Endothelial cell of umbilical vein (primary cell): ENCODE results near the gene NEDD9. TPM values are rescaled to one million over a fixed set of nuclear protein-coding genes. Genes with fewer than 3 reads are reported as not detected.

Experiments used
- BruUV-seq: library from RNA; stranded (reverse); fragments of 400-500 nt; replicated peaks from 2 replicates; lab custom pipeline; 2021; lab: Mats Ljungman, UMichigan
- CTCF ChIA-PET: fragments of 300-600, 350-600 bp; sonication (Branson Sonifier 250); formaldehyde crosslinking; loops from one replicate; lab custom pipeline; 2021; ENCODE audit warnings: antibody characterized with exemption, inconsistent platforms; lab: Charles Lee
- POLR2A ChIA-PET: fragments of 300-600, 350-600 bp; sonication (Branson Sonifier 250); formaldehyde crosslinking; loops from one replicate; lab custom pipeline; 2021; ENCODE audit warnings: antibody characterized with exemption, inconsistent platforms; lab: Charles Lee
- DNase-seq: peaks from one replicate; pipeline ENCODE4 v3.0.0-alpha.2; 2011; ENCODE audit warnings: low read depth, low spot score
- FAIRE-seq: peaks from 2 replicates; lab custom pipeline; 2011; peaks lifted over from hg19 to GRCh38; lab: Jason Lieb, UNC
- H2AFZ ChIP-seq: 2 replicates; pipeline ENCODE4 v1.6.0; 2012; ENCODE audit warnings: low read depth, low read length, control low read depth, inconsistent platforms
- H3K27ac ChIP-seq: 2 replicates; pipeline ENCODE4 v1.5.1; 2011; ENCODE audit warnings: low read depth, mild to moderate bottlenecking, control low read depth, low read length, moderate library complexity; ENCODE audit not compliant: insufficient read depth
- H3K27me3 ChIP-seq, 2 experiments: 2 replicates each; pipeline versions ENCODE4 v1.6.0 to v1.6.1; 2011; ENCODE audit warnings: low read length in 2 of 2, mixed read lengths in 1 of 2; ENCODE audit not compliant: control insufficient read depth in 2 of 2, insufficient read depth in 2 of 2
- H3K36me3 ChIP-seq, 2 experiments: 2 replicates in 1 of 2; 3 replicates in 1 of 2; pipeline ENCODE4 v1.5.1; 2011; ENCODE audit warnings: low read length in 2 of 2, mild to moderate bottlenecking in 1 of 2, moderate library complexity in 1 of 2; ENCODE audit not compliant: control insufficient read depth in 2 of 2, insufficient read depth in 2 of 2; ENCODE audit errors: extremely low read depth in 1 of 2
- H3K4me1 ChIP-seq: 3 replicates; pipeline ENCODE4 v1.5.1; 2011; ENCODE audit warnings: mild to moderate bottlenecking, low read length; ENCODE audit not compliant: control insufficient read depth, insufficient read depth; ENCODE audit errors: extremely low read depth
- H3K4me2 ChIP-seq: 2 replicates; pipeline ENCODE4 v1.6.1; 2011; ENCODE audit warnings: low read length, control low read depth, mixed read lengths; ENCODE audit not compliant: insufficient read depth
- H3K4me3 ChIP-seq, 3 experiments: fragments of 200-600 bp in 1 of 3; sonication (generic), shearing (Covaris generic) in 1 of 3; replicated peaks in 1 of 3; 2 replicates each; pipeline ENCODE4 v1.5.1; 2011 to 2016; ENCODE audit warnings: control low read depth in 3 of 3, low read length in 3 of 3, mild to moderate bottlenecking in 2 of 3, inconsistent platforms in 1 of 3, low read depth in 1 of 3, moderate library complexity in 1 of 3; ENCODE audit not compliant: insufficient read depth in 1 of 3
- H3K79me2 ChIP-seq: 2 replicates; pipeline ENCODE4 v1.6.0; 2012; ENCODE audit warnings: low read length, inconsistent platforms; ENCODE audit not compliant: control insufficient read depth, insufficient read depth
- H3K9ac ChIP-seq: replicated peaks from 2 replicates; pipeline ENCODE3; 2011; ENCODE audit warnings: low read length, control low read depth; ENCODE audit not compliant: insufficient read depth; ENCODE audit errors: extremely low read depth
- H3K9me1 ChIP-seq: replicated peaks from 3 replicates; pipeline ENCODE4 v1.6.0; 2011; ENCODE audit warnings: mild to moderate bottlenecking, low read length; ENCODE audit not compliant: control insufficient read depth, insufficient read depth; ENCODE audit errors: extremely low read depth
- H3K9me3 ChIP-seq: replicated peaks from 2 replicates; pipeline ENCODE4 v1.5.1; 2012; ENCODE audit warnings: low read length, inconsistent platforms; ENCODE audit not compliant: control insufficient read depth, insufficient read depth
- H4K20me1 ChIP-seq: replicated peaks from 2 replicates; pipeline ENCODE3; 2011; ENCODE audit warnings: mild to moderate bottlenecking, low read length; ENCODE audit not compliant: control insufficient read depth, insufficient read depth; ENCODE audit errors: extremely low read depth
- CTCF ChIP-seq, 2 donors: IDR thresholded peaks; 1 replicate in 1 of 2; 2 replicates in 1 of 2; pipeline ENCODE4 v1.5.1; 2011; ENCODE audit warnings: low read length in 2 of 2, mild to moderate bottlenecking in 2 of 2, moderate library complexity in 2 of 2, control low read depth in 1 of 2, inconsistent platforms in 1 of 2, low read depth in 1 of 2; ENCODE audit not compliant: insufficient read depth in 1 of 2; ENCODE audit errors: extremely low read depth in 1 of 2
- EZH2 ChIP-seq: IDR thresholded peaks from 2 replicates; pipeline ENCODE4 v1.6.1; 2012; ENCODE audit warnings: borderline replicate concordance, low read depth, mild to moderate bottlenecking, moderate library complexity, low read length, inconsistent platforms; ENCODE audit not compliant: severe bottlenecking
- FOS ChIP-seq: IDR thresholded peaks from 2 replicates; pipeline ENCODE4 v1.6.1; 2011; ENCODE audit warnings: mild to moderate bottlenecking, low read length, moderate library complexity, borderline replicate concordance; ENCODE audit not compliant: insufficient read depth
- GATA2 ChIP-seq: IDR thresholded peaks from 2 replicates; pipeline ENCODE4 v1.7.0; 2011; ENCODE audit warnings: low read depth, mild to moderate bottlenecking, moderate library complexity, mixed read lengths, low read length; ENCODE audit not compliant: insufficient read length, insufficient read depth
- JUN ChIP-seq: IDR thresholded peaks from 2 replicates; pipeline ENCODE4 v1.6.1; 2011; ENCODE audit warnings: borderline replicate concordance, low read depth; ENCODE audit not compliant: insufficient read length, insufficient read depth
- MAX ChIP-seq: IDR thresholded peaks from 2 replicates; pipeline ENCODE4 v1.6.1; 2011; ENCODE audit not compliant: insufficient read depth, insufficient read length
- MYC ChIP-seq: IDR thresholded peaks from one replicate; pipeline ENCODE4 v1.6.1; 2011; ENCODE audit warnings: mild to moderate bottlenecking, low read depth, low read length
- POLR2A ChIP-seq: IDR thresholded peaks from 2 replicates; pipeline ENCODE4 v1.6.1; 2012; ENCODE audit warnings: low read depth, mild to moderate bottlenecking, control low read depth, low read length
- POLR2AphosphoS5 ChIP-seq: IDR thresholded peaks from 2 replicates; pipeline ENCODE4 v1.6.1; 2012; ENCODE audit warnings: low read depth, mild to moderate bottlenecking, control low read depth, low read length, moderate library complexity; ENCODE audit not compliant: insufficient read depth
- dilution Hi-C: fragments of 300-500 bp; cut with MboI; formaldehyde crosslinking; loops from one replicate; pipeline ENCODE4 v1.15.0; 2019; ENCODE audit warnings: low sequenced_read_pairs; ENCODE audit not compliant: extremely low pct_ligation_motif_present
- intact Hi-C: fragments of 100-400 bp; cut with micrococcal nuclease; formaldehyde crosslinking; loops from one replicate; pipeline ENCODE4 v1.10.0; 2022
- polyA plus RNA-seq, 4 experiments: library from polyadenylated mRNA; depleted of rRNA in 3 of 4; stranded (reverse) in 3 of 4; unstranded in 1 of 4; fragments of >200 nt; gene quantifications; 2 replicates each; pipeline versions ENCODE4 v1.2.1 to v1.2.3, GENCODE V29; 2011 to 2012; ENCODE audit warnings: missing spikeins in 1 of 4
- total RNA-seq: library from RNA; stranded (reverse); gene quantifications from 2 replicates; pipeline ENCODE4 v1.2.3, GENCODE V29; 2021

NEDD9 gene
- total and polyA plus RNA-seq, 2 donors (not counting 3 experiments of a cell fraction or from before 2014, with no cell fraction given) = 55.2 to 61.0 TPM

- no peak overlapping the region for H3K4me3 ChIP-seq
- no peaks in the 10 kb centered on the region for H3K27me3 ChIP-seq
- dilution Hi-C loops (no loop called here), intact Hi-C loops (no loop called here)
- FAIRE-seq (no peak), DNase-seq (no peak)
- H2AFZ ChIP-seq = no peak overlapping the region
- POLR2A ChIA-PET = no interaction called here
- no peak overlapping the region for H3K27ac ChIP-seq
- H3K79me2 ChIP-seq = no peaks in the 10 kb centered on the region
- H3K9me1 ChIP-seq = no peaks in the 10 kb centered on the region
- H4K20me1 ChIP-seq = no peaks in the 10 kb centered on the region
- H3K9me3 ChIP-seq = no peaks in the 10 kb centered on the region
- TF ChIP-seq MYC = no peak
- no peak for TF ChIP-seq EZH2
- no peak for TF ChIP-seq POLR2AphosphoS5
- TF ChIP-seq POLR2A = no peak
- TF ChIP-seq JUN = no peak
- no peak for TF ChIP-seq GATA2
- TF ChIP-seq CTCF (IDR thresholded peaks at IDR 0.05; ENCODE audit: extremely low read depth in 1 of 2, insufficient read depth in 1 of 2, low read depth in 1 of 2, low read length in 2 of 2) = no peak
- no peak for TF ChIP-seq MAX
- no peak for TF ChIP-seq FOS
- H3K36me3 ChIP-seq = no peaks in the 10 kb centered on the region
- CTCF ChIA-PET = no interaction called here
- no peak overlapping the region for H3K4me2 ChIP-seq
- no TSS peak for BruUV-seq
- H3K9ac ChIP-seq = no peak overlapping the region
- peaks cover 12% of the 10 kb centered on the region for H3K4me1 ChIP-seq
Observed at GRCh38 chr6:11276228-11276627, 43.8 kb upstream of the NEDD9 start.
